Aorta (tissue), 5 donors: ENCODE data around the gene VTI1B. TPM values are rescaled to one million over a fixed set of nuclear protein-coding genes. Genes with fewer than 3 reads are reported as not detected.

Source experiments
- ATAC-seq: fragments of 200-7000 bp; cut with Tn5 transposase; one replicate; pipeline ENCODE4 v1.9.1; 2022; ENCODE audit warnings: moderate library complexity; ENCODE audit not compliant: low FRiP score
- DNase-seq, 2 donors: peaks; one replicate each; pipeline ENCODE4 v3.0.0-alpha.2; 2020
- H3K27ac ChIP-seq, 2 donors: one replicate each; pipeline ENCODE4 v1.5.1; 2013; ENCODE audit warnings: low read length in 2 of 2, mild to moderate bottlenecking in 2 of 2, moderate library complexity in 2 of 2, control low read depth in 1 of 2, inconsistent platforms in 1 of 2, low read depth in 1 of 2
- H3K27me3 ChIP-seq, 2 donors: one replicate each; pipeline ENCODE4 v1.6.1; 2013; ENCODE audit warnings: control low read depth in 1 of 2, low read length in 1 of 2, mild to moderate bottlenecking in 1 of 2, moderate library complexity in 1 of 2; ENCODE audit not compliant: insufficient read depth in 2 of 2, control insufficient read depth in 1 of 2
- H3K36me3 ChIP-seq, 2 donors: one replicate each; pipeline ENCODE4 v1.6.1; 2013; ENCODE audit warnings: control low read depth in 1 of 2, low read length in 1 of 2, mild to moderate bottlenecking in 1 of 2; ENCODE audit not compliant: insufficient read depth in 2 of 2, control insufficient read depth in 1 of 2
- H3K4me1 ChIP-seq, 2 donors: one replicate each; pipeline ENCODE4 v1.6.1; 2013; ENCODE audit warnings: low read length in 2 of 2, control low read depth in 1 of 2, mild to moderate bottlenecking in 1 of 2, moderate library complexity in 1 of 2; ENCODE audit not compliant: insufficient read depth in 2 of 2, control insufficient read depth in 1 of 2
- H3K4me3 ChIP-seq, 2 donors: one replicate each; pipeline ENCODE4 v1.5.1; 2013; ENCODE audit warnings: low read length in 2 of 2, control low read depth in 1 of 2, mild to moderate bottlenecking in 1 of 2
- H3K9me3 ChIP-seq: one replicate; pipeline ENCODE4 v1.6.1; 2013; ENCODE audit warnings: mild to moderate bottlenecking, low read length; ENCODE audit not compliant: control insufficient read depth
- WGBS, 2 donors: extraction: QIAGEN DNeasy Blood & Tissue Kit; methylation state at CpG; one replicate each; pipeline ENCODE4 v1.1.7; 2013; 5-methylcytosine and 5-hydroxymethylcytosine counted together
- intact Hi-C, 2 donors: fragments of 100-400 bp; cut with DNase I; formaldehyde crosslinking; loops; one replicate each; pipeline versions ENCODE4 v1.14.2 to v1.15.0; 2022
- polyA plus RNA-seq, 2 donors: library from polyadenylated mRNA; stranded (reverse); fragments of 200-250 nt; gene quantifications; one replicate each; pipeline ENCODE4 v1.2.3, GENCODE V29; 2013
- total RNA-seq, 2 donors: library from RNA; stranded (reverse); fragmentation: NEBNext Ultra II Directional; extraction: Animal tissue kit (Norgen Biotek cat#: 25700); gene quantifications; one replicate each; pipeline ENCODE4 v1.2.1, GENCODE V29; 2021
- donor health status: healthy with polysubstance abuse.
- donor health status: Bipolar disorder and iron deficiency.
- donor health status: DM: no; HTN: no; CAD: no.
- donor health status: DM: no; HTN: no; CAD: no.
- donor health status: DM: yes; HTN: yes; CAD: no.

Gene VTI1B
- total and polyA plus RNA-seq, 4 donors, result 88.9 to 140 (median 94.7) TPM

- WGBS, 2 donors, result 3% methylated on average over 69 to 77 of the region's 77 CpGs
- H3K9me3 ChIP-seq, result no peaks in the 10 kb centered on the region
- intact Hi-C loops, result loop anchor here in 1 of 2 donors (5.0 kb wide), 1 partner anchor 97 kb away; the partner anchor contains the start of gene RDH11
- H3K27me3 ChIP-seq, result peaks cover 0 to 3% of the 10 kb centered on the region in 2 donors
- H3K4me1 ChIP-seq, result no peaks in the 10 kb centered on the region
- peak within 1 kb of the TSS; percentile 1 to 92 for H3K27ac ChIP-seq
- DNase-seq (peak; percentile 93 to 97), ATAC-seq (peak; percentile 98)
- H3K4me3 ChIP-seq, result peak within 1 kb of the TSS; percentile 77
- no peaks in the 10 kb centered on the region for H3K36me3 ChIP-seq
Measured at GRCh38 chr14:67599698-67600561, 74.5 kb downstream of the VTI1B start, which contains the start of gene PIGH. Gene PIGH, minus strand, starts transcription at chr14:67600268. Its CDS starts 65 bp downstream, at chr14:67600203.

Other genes starting within 250 kb of the VTI1B start
- 1 to 10 TPM; 2.2 to 4.8 TPM for gene TMEM229B, start 185.9 kb downstream of the VTI1B start, total RNA-seq
- gene TMEM229B, start 185.9 kb downstream of the VTI1B start, polyA plus RNA-seq, result 1 to 10 TPM in 1 of 2 donors, under 1 TPM in 1; 0.28 to 2.4 TPM
- 1 to 10 TPM; 1.6 to 3.9 TPM for gene PLEKHH1, start 141.3 kb downstream of the VTI1B start, total RNA-seq
- 10 to 100 TPM in 1 of 2 donors, under 1 TPM in 1; 0.59 to 14.0 TPM for gene PLEKHH1, start 141.3 kb downstream of the VTI1B start, polyA plus RNA-seq
- 10 to 100 TPM; 17.9 to 18.0 TPM for gene PIGH, start 74.4 kb downstream of the VTI1B start, total RNA-seq
- 10 to 100 TPM; 16.3 to 35.7 TPM for gene PIGH, start 74.4 kb downstream of the VTI1B start, polyA plus RNA-seq
- 1 to 10 TPM; 4.1 to 8.5 TPM for gene ARG2, start 54.7 kb downstream of the VTI1B start, total RNA-seq
- gene ARG2, start 54.7 kb downstream of the VTI1B start, polyA plus RNA-seq, result 1 to 10 TPM; 4.8 to 7.4 TPM
- gene RDH11, start 21.1 kb upstream of the VTI1B start, total RNA-seq, result 10 to 100 TPM; 34.8 to 38.7 TPM
- 10 to 100 TPM; 24.2 to 36.9 TPM for gene RDH11, start 21.1 kb upstream of the VTI1B start, polyA plus RNA-seq
- not detected for gene RDH12, start 27.3 kb upstream of the VTI1B start, total RNA-seq
- gene RDH12, start 27.3 kb upstream of the VTI1B start, polyA plus RNA-seq, result under 1 TPM in 1 of 2 donors, not detected in 1; 0.50 TPM
- 10 to 100 TPM; 21.9 to 34.9 TPM for gene ZFYVE26, start 142.0 kb upstream of the VTI1B start, total RNA-seq
- 1 to 10 TPM; 5.9 to 6.2 TPM for gene ZFYVE26, start 142.0 kb upstream of the VTI1B start, polyA plus RNA-seq
- 10 to 100 TPM; 13.3 to 39.6 TPM for gene RAD51B, start 145.1 kb upstream of the VTI1B start, total RNA-seq
- 1 to 10 TPM in 1 of 2 donors, not detected in 1; 2.8 TPM for gene RAD51B, start 145.1 kb upstream of the VTI1B start, polyA plus RNA-seq